ENCODE measurements around the gene EDN2.

Gene EDN2

DNA sequence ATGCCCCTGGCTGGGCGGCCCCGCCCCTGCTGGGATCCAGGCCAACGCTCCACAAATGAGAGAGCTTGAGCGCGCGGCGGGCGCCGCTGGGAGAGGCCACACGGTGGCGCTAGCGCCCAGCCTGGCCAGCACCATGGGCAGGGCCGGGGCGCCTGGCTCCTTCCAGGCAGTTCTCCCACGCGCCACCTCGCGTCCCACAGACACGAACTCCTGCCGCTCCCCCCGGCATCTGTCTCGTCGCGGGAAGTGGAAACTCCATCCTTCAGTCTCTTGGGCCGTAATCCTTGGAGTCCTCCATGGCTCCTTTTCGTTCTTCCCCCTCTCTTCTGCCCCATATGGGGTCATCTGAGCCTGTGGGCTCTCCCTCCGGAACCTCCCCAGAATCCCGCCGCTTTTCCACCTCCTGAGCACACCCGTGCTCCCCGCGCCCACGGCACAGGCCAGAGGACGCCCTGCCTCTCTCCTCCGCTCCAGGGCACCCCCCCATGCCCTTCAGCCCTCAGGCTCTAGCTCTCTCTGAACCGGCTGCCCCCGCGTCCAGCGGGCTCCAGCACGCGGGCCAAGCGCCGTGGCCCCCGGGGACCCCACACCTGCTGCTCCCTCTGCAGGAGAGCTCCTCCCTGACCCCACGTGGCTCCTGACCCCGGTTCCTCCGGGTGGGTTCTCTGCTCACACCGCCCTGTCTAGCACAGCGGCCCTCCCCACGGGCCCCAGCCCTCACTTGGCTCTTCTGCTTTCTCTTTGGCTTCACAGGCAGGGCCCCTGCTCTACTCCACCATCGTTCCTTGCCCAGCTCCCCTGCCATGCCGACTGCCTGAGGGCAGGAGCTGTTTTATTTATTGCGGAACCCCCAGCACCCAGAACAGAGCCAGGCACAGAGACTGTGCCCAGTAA, 31.9 kb upstream of the EDN2 start:
- peak; percentile 36 for DNase-seq

DNA sequence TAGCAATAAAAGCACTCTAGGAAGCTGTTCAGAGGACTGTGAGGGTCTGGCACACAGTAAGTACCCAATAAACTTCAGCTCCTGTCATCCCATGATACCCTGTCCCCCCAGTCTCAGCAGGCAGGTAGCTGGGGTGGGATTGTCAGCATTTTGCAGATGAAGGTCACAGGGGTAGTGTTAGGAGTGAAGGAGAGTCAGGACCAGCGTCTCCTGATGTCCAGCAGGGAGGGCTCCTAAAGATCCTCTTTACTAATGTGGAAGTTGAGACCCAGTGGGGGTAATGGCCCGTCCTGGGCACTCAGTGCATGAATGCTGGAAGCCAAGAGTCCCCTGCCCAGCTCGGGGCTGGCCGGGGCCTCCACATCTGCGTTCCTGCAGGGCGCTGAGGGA, 31.3 kb upstream of the EDN2 start:
- DNase-seq, result no peak

DNA sequence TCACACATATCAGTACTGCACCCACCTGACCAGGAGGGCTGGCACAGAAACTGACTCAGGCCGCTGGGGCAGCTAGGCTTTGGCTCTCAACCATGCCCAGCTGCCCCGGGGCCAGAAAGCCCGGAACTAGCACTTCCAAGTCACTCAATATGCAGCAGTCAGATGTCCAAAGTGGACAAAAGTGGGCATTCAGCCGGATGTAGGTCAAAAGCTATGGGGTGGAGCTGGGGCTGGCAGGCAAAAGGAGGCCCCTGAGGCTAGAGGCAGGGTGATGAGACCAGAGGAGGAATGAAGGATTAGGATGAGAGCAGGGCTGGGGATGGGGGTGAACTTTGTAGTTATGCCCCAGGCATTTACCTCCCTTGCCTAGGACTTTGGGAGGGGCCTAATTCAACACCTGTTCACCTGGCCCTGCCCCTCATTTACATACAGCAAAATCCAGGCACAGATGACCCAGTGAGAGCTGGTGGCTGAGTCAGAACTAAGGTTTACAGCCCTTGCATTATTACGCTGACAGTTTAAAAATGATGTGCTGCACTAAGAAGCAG, 30.7 kb upstream of the EDN2 start:
- no peak for DNase-seq

DNA sequence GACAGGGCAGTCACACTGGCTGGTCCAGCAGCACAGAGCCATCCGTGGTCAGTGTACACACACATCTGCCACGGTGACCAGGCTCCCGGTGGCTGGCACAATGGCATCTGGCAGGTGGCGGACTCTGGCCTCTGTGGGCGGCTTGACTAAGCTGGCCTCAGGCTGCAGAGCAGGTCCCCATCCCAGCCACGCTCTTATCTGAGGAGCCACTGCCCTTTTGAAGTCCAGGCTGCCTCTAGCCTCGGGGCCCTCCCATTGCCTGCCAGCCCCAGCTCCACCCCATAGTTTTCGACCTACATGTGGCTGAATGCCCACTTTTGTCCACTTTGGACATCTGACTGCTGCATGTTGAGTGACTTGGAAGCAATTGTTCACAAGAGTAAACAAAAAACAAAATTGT, 29.9 kb upstream of the EDN2 start:
- DNase-seq, result no peak

DNA sequence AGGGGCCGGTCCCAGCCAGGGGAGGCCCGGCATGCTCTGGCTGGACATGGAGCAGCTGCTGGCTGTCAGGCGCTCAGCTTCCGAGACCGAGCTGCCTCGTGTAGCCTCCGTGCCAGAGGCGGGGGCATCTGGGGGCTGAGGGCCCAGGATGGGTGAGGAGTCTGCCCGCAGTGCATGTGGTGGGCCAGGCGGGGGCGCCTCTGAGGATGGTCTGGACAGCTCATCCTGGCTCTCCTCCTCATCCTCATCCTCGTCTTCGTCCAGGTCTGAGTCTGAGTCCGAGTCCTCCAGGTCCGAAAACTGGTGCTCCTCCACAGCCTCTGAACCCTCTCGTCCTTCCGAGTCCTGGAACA, 28.9 kb upstream of the EDN2 start:
- DNase-seq, result no peak

DNA sequence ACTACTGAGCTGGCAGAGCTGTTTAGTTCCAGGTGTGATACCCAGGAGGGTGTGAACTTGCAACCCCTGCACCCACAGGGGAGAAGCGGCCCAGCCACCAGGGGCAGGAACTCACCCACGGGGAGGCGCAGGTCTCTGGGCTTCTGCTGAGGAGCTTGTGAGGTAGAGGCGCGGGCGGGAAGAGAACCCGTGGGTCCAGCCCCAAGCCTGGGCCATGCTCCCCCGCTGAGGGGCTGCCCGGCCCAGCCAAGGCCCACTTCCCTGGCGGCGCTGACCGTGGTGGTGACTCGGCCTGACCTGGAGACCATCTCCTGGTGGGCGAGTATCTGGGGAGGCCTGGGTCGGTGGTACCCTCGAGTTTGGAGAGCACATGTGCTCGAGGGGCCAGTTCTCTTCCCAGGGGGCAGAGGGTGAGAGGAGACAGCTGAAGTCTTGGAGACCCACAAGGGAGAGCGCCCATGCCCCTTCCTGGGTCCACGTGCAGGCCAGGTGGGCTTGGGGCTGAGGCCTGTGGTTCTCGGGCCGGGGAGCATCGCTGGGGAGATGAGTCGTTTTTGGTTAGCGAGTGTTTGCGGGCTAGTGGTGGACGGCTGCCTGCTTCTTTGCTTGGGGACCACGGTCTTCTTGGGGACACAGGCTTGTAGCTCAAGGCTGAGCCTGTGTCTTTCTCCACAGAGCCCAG, 28.4 kb upstream of the EDN2 start:
- DNase-seq, result no peak

DNA sequence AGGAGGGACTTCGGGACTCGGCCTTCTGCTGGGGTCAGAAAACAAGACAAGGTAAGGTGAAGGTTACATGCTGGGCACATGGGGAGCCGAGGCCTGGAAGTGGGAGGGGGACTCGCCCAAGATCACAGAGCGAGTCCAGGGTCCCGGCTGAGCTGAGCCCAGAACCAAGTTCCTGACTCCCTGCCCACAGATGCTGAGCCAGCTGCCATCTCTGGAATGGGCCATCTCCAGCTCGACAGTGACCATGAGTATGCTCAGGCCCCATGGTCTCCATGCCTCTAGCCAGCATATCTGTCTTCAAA, 26.7 kb upstream of the EDN2 start:
- no peak for DNase-seq

DNA sequence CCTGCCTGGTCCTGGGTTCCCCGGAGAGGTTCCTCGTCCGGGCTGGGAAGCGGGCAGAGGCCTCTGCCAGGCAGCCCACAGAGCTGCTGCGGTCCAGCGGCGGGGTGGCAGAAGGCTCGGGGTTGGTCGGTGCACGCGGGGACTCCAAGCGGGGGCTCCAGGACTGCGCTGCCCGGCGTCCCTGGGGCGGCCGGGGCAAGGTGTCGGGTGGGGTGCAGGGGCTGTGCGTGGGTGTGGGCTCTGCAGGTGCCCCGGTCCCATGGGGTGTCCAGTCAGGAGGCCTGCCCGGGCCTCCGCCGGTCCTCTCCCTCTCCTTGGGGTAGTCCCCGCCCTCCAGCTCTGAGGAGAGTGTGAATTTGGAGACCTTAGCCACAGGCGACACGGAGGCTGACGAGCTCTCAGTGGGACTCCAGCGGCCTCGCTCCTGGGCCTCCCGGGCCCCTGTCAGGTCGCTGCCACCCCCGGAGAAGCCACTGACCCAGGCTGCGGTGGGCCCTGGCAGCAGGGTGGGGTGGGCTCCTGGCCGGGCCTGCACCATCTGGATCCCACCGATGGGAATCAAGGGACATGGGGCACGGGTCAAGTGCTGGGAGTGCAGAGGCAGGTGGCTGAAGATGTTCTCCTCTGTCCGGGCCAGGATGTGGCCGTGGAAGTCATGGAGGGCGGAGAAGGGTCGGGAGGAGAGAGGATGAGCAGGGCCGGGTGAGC, 26.2 kb upstream of the EDN2 start:
- no peak for DNase-seq

DNA sequence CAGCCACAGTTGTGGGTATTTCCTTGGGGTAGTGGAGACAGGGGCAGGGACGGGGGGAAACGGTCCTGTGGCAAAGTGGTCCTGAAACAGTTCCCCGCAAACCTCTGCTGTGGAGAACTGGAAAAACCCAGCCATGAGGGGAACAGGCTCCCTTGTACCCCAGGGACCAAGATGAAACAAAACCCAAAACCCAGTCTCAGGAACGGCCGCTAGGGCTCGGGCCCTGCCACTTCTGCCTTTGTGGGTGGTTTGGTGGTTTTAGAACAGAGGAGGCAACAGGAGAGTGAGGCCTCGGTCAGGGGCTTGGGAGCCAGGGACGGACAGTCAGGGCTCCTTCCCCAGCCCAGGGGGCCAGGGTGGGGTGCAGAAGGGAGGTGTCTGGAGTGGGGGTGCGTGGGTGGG, 24.8 kb upstream of the EDN2 start:
- DNase-seq, result no peak

DNA sequence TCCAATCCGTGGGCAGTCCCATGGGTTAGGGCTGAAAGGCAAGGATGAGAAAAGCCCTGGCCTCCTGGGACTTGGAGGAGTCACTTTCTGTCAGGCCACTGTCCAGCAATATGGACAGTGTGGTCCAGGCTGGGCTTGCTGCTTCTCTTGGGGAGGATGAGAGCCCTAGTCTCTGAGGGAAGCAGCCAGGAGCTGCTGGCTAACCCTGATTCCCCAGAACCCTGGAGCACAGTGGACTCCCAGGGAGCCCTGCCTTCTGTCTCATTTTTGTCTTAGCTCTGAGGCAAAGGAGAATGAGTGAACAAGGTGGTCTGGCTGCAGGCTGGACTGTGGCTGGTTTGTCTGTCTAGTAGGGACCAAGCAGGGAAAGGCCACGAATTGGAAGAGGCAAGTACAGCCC, 23.8 kb upstream of the EDN2 start:
- DNase-seq, result no peak

DNA sequence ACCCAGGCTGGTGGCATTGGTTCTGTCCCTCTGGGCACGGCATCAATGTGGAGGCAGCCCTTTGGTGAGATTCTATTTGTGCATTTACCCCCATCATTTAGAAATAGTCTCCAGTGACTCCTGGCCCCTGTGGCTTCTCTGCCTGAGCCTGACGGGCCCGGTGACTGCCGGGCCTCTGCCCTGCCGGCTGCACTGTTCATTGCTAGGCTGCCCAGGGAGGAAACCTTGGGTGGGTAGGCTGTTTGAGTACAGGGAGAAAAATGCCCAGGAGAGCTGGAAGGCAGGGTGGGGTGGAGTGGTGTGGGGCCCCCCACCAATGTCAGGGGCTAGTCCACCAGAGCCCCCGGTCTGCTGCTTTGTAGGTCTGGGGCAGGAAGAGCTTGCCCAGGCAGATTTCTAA, 23.4 kb upstream of the EDN2 start:
- DNase-seq, result no peak

DNA sequence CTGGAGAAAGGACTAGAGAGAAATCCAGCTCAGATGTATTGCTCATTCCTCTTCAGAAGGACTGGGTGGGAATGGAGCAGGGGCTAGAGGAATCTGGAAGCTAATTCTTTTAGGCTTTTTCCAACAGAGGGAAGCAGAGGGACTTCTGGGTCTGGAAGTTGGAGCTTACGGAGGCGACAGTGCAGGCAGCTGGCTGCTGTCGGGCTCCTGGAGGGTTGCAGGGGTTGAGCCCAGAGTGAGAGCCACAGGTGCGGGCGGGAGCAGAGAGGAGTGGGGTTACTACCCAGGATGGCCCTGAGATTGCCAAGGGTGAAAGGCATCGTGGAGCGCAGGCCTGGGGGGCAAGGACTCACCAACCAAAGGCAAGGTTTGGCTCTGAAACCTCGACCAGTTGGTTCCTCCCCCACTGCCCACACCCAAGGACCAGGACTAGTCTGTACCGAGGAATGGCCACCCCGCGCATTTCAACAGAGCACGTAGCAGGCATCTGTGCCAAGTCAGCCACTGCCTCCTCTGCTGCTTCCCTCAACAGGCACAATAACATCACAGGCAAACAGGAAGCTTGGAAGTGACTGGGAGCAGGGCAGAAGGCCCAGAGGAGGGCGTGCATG, 22.7 kb upstream of the EDN2 start:
- DNase-seq, result no peak

DNA sequence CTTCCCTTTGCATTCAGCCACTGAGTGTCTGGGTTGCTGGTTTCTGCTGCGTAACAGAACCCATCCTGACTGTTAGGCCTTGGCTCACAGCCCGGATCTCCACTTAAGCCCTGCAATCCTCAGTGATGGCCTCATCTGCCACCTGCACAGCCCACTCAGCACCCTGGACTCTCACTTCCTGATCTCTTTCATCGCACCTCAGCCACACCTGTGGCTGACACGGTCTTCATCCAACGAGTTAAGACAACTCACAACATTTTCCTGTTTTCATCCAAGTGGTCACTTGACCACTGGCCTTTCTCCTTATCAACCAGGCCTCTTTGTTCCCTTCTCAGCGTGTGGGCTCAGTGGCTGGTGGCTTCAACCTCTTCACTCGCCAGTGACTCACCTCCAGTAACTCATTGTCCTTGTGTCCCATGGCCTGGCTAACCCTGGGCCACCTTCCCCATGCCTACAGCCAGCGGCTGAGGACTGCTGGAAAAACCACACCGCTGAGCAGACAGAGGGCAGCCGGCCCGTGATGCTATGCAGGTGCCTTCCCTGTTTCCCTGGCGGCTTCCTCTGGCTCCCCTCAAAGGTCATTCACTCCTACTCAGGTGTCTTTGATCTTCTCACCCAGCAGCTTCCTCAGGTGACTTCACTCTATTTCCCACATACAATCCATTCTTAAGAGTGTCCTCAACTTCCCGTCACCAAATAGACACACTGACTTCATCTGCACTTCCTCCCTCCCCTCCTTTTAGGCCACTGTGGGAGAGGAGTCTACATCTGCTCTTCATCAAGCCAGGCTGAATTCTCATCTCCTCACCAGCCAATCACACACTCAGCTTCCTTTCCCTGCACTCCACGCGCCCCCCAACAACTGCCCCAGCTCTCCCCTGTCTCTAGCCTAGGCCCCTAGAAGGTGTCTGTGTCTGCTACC, 19.9 kb upstream of the EDN2 start:
- DNase-seq, result no peak

DNA sequence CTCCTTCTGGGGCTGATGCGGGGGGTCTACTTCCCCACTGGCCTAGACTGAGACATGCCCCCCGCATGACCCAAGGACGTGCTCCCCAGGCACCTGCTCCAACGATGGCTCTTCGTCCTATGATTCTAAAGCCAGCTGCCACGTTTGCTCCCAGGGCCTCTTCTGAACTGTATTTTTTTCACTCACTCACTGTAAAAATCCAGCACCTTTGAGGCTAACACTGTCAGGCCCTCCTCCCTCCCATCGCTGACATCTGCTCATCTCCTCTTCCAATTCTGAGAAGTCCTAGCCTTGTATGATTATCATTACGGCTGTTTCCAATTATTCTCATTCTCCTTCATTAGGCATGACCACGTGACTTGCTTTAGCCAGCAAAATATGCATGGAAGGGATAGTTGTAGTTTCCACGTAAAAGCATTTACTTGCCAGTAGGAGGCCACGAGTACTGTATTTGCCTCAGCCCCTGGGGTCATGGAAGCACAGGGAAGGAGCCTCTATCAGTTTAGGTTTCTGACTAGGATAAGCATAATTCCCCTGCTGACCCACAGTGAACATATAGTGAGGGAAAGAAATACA, 19.1 kb upstream of the EDN2 start:
- DNase-seq, result no peak

DNA sequence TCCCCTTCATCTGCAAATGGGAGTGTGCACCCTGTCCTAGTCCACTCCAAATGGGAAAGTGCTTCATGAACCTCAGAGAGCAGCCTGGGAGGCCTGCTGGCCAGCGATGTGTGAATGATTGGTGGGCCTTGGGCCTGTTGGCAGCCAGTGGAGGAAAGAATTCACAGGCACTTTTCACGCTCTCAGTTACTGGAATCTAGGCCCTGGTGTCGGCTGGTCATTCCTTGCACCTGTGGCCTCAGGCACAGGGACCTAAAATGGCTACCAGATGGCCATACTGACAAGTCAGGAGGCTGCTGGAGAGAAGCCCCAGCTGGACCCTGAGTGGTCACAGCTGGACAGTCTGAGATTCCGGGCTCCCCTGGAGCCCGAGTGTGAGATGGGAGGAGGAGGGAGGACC, 18.4 kb upstream of the EDN2 start:
- no peak for DNase-seq

DNA sequence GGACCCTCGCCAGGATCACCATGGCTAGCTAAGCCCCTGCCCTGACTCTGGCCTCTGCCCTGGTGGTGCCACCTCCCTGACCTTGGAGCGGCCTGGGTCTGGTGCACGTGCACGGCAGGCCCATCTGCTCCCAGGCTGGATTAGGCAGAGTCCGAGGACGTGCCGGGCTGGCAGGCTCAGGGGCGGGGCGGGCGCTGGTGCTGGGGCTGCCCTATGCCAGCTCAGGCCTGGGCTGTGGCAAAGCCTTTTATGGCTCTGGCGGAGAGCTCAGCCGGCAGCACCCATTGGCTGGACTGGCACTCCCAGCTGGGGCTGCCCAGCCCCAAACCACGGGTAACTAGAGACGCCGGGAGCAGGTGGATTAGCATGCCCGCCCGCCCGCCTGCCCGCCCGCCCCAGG, 17.1 kb upstream of the EDN2 start:
- no peak for DNase-seq

DNA sequence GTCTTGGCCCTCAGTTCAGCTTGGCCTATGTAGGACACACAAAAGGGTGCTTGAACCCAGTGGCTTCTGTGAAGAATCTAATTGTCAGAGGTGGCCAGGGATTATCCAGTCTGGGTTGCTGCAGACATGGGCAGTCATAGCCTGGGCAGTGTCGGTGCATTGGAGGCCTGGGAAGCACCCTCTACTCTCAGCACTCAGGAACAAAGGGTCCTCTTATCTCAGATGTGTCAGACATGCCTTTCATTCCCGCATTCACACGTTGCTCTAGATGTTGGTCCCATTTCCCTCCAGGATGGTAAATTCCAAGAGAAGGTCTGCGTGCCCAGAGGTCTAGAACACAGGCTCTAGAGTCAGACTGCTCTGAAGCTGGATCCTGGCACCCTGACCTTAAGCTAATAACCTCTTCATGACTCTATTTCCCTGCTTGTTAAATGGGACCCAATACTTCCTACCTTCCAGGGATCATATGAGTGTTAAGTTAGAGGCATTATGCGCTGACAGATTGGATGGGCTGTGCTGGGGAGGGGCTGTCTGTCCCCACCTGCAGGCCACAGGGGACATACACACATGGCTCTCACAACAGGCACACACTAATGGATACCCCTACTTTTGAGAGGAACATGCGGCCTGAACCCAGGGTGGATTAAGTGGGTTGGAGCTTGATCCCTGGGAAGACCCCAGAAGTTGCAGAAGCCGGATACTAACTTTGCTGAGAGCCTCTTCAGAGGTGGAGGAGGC, 16.5 kb upstream of the EDN2 start:
- DNase-seq, result no peak

DNA sequence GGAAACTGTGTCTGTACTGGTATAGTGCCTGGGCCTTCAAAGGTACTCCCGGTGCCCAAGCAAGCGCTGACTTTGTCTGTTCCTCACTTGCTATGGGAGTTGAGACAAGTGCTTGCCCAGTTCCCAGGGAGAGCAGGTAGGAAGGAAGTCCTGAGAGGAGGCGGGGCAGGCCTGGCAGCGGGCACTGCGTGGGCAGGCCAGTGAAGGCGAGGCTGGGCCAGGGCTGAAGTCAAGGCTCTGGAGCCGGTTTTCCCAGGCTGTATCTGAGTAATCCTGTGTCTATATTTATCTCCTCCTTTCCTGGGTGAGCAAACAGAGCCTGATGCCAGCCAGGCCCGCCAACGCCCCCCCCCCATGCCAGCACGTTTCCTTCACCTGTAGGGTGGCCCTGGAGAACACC, 15.9 kb upstream of the EDN2 start:
- DNase-seq, result no peak

DNA sequence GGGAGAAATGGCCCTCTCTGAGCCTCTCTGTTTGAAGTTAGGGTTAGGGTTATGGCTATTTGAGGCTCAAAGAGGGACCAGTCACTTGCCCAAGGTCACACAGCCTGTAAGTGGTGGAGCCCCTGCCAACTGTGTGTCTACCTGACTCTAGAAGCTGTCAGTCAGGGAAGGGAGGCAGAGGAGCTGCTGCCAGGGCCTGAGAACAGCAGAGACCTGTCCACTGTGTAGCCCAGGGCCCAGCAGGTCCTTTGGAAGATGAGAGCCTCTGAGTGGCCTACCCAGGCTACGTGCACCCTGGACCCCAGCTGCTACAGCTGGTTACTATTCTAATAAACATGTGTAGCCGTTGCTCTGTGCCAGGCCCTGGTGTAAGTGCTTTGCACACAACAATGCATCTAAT, 15.1 kb upstream of the EDN2 start:
- no peak for DNase-seq

DNA sequence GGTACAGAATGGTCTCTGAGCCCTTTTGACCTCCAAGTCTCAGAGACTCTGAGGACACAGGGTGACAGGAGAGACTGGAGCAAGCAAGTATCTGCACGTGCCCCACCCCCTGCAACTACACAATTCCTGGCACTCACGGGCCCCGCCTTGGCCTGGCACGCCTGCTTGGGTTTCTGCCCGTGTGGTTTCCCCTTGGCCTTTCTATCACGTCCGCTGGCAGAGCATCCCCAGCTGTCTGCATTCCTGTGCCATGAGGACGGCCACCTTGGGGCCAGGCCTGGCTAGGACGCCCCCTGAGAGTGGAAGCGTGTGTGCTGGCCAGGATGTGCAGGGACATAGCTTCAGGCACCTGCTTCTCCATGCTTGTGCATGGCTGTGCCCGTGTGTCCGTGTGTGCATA, 14.3 kb upstream of the EDN2 start:
- no peak for DNase-seq

DNA sequence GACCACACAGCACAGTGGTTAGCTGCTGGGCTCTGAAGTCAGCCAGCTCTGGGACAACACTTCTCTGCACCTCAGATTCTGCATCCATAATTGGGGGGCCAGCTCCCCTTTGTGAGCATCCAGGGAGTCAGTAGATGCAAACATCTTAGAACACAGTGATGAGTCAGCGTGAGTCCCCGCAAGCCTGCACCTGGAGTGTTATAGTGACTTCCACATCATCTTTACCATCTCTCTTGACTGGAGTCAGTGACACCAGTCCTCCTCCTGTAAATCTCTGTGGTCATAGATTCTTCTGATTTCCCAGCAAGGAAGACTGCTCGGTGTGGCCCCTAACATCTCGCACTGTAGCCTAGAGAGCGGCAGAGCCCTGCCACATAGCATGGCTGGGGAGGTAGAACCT, 13.9 kb upstream of the EDN2 start:
- no peak for DNase-seq
